NCI-H2227 (cell line): ENCODE results near the gene C1QTNF5.
"Not testable (repeated sequence)": the region's sequence is repeated elsewhere in the genome, so short reads cannot be mapped to it uniquely, and the experiment has no call there.

Experiments
- DNase-seq: peaks from one replicate; lab custom pipeline; 2025; ENCODE audit not compliant: unreplicated experiment; lab: John Stamatoyannopoulos, UW

The C1QTNF5 gene

GRCh38 chr11:119340335-119341221, at the start of gene C1QTNF5:
Gene C1QTNF5, minus strand, starts transcription at chr11:119340883. Its CDS starts 486 bp downstream, at chr11:119340397.
- DNase-seq: no peak

GRCh38 chr11:119389611-119390254, 49.0 kb upstream of the C1QTNF5 start:
- DNase-seq: no peak

GRCh38 chr11:119388103-119388502, 47.4 kb upstream of the C1QTNF5 start:
- DNase-seq: no peak

GRCh38 chr11:119384332-119384731, 43.6 kb upstream of the C1QTNF5 start:
- no peak for DNase-seq

- DNase-seq: not testable (repeated sequence)
Observed at GRCh38 chr11:119382513-119382912, 41.8 kb upstream of the C1QTNF5 start.

- DNase-seq: peak; percentile 9
Observed at GRCh38 chr11:119382101-119382500, 41.4 kb upstream of the C1QTNF5 start.

- DNase-seq: peak; percentile 94
Observed at GRCh38 chr11:119381181-119381988, 40.7 kb upstream of the C1QTNF5 start, which contains the start of gene USP2. Gene USP2, minus strand, starts transcription at chr11:119381690. Its CDS starts 8,210 bp downstream, at chr11:119373480.

- no peak for DNase-seq
Observed at GRCh38 chr11:119380827-119381180, 40.1 kb upstream of the C1QTNF5 start.

GRCh38 chr11:119380160-119380826, 39.6 kb upstream of the C1QTNF5 start:
- DNase-seq: no peak

GRCh38 chr11:119378851-119379465, 38.3 kb upstream of the C1QTNF5 start:
- DNase-seq: no peak

GRCh38 chr11:119377961-119378667, 37.4 kb upstream of the C1QTNF5 start:
- no peak for DNase-seq

GRCh38 chr11:119377112-119377901, 36.6 kb upstream of the C1QTNF5 start:
- DNase-seq: no peak

- DNase-seq: no peak
Observed at GRCh38 chr11:119376197-119376847, 35.6 kb upstream of the C1QTNF5 start.

- no peak for DNase-seq
Observed at GRCh38 chr11:119375337-119376196, 34.9 kb upstream of the C1QTNF5 start.

- no peak for DNase-seq
Observed at GRCh38 chr11:119374632-119375336, 34.1 kb upstream of the C1QTNF5 start.

- peak; percentile 58 for DNase-seq
Observed at GRCh38 chr11:119373921-119374631, 33.4 kb upstream of the C1QTNF5 start.
